T-helper 2 cell treated with Interferon-gamma antibody and Interleukin-4, amounts not matched to agents 100 ng/mL and 5 ng/mL, for 36 hours (primary cell): ENCODE measurements around the gene CADM3. TPM values are rescaled to one million over a fixed set of nuclear protein-coding genes. Genes with fewer than 3 reads are reported as not detected.

Source experiments
- intact Hi-C: fragments of 100-400 bp; cut with micrococcal nuclease; formaldehyde crosslinking; loops from one replicate; pipeline ENCODE4 v1.15.1; 2023
- total RNA-seq: library from RNA; stranded (reverse); gene quantifications from 2 replicates; pipeline ENCODE4 v1.2.3, GENCODE V29; 2022

CADM3 gene
- total RNA-seq, 1 donor from 2014 or later: not detected

DNA sequence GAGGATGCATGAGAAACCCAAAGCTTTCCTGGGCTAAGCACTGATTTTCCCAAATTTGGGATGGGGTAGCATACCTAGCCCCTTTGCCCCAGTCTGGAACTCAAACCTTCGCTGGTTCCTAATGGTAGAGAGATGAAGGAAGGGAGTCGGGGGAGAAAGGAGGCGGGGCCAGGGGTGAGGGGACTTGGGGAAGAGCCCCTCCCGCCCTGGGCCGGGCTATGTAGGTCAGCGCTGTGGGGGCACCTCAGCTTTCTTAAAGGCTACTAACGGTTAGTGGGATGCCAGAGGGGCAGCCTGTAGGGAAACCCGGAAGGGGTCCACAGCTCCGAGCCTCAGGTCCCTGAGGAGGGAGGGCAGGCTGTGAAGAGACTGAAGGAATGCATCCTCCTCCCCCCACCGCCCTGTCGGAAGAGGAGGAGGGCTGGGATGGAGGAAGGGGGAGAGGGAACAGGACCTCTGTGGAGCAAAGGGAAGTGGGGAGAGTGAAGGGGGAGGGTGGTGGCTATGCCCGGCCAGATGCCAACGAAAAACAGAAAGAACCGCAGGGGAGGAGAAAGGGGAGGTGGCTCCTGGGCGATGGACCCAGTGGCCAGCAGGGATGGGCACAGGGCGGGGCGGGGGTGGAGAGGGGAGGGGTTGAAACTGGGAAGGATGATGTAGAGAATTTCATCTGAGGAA is 1.3 kb downstream of the CADM3 start:
- intact Hi-C loops: no loop called here

- intact Hi-C loops: no loop called here
Observed at GRCh38 chr1:159173320-159173719, 1.9 kb downstream of the CADM3 start.

- intact Hi-C loops: no loop called here
Observed at GRCh38 chr1:159175571-159175970, 4.2 kb downstream of the CADM3 start.

DNA sequence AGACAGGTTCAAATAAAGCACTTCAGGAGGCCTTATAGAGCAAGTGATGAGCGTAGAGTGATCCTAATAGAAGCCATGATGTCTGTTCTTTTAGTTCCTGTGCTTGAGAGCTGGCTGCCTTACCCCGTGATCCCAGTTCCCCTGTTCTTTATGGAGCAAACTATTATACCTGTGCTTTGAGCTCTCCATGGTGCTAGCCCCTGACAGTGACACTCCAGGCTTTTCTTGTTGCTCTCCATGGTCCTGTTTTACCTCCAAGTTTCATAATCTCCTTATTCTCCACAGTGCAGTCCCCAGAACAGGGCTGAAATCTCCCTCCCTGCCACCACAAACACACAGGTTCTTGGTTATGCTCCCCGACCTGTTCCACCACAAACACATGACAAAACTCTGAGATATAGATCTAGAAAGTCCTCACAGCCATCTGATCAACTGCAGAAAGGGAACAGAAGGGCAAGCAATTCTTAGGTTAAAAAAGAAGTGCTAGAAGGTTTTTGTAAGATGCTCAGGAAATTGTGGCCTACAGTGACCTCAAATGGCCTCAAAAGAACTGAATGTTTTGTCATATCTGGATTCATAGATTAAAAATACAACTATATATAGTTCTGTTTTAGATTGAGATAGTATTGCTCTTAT is 6.0 kb downstream of the CADM3 start:
- intact Hi-C loops: no loop called here

DNA sequence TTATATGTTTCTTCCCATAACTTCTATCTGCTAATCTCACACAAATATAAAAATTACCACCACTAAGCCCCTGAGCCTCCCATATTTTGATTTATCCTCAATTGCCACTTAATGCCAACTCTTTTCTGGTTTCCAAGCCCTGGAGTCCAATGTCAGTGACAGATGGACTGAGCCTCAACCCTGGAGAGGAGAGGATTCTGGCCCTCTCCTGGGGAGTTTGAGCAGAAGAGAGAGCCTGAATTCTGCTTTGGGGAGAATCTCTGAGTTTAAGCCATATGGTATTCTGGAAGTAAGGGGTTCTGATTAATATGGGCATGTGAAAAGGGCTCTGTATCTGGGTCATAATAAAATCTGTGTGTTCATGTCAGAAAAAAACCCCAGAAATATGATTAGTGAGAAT is 8.5 kb downstream of the CADM3 start:
- intact Hi-C loops: no loop called here

GRCh38 chr1:159180516-159180915 is 9.1 kb downstream of the CADM3 start:
- intact Hi-C loops: no loop called here

- intact Hi-C loops: no loop called here
Observed at GRCh38 chr1:159181328-159182024, 10.1 kb downstream of the CADM3 start.

GRCh38 chr1:159184201-159184600 is 12.8 kb downstream of the CADM3 start:
- intact Hi-C loops: no loop called here

DNA sequence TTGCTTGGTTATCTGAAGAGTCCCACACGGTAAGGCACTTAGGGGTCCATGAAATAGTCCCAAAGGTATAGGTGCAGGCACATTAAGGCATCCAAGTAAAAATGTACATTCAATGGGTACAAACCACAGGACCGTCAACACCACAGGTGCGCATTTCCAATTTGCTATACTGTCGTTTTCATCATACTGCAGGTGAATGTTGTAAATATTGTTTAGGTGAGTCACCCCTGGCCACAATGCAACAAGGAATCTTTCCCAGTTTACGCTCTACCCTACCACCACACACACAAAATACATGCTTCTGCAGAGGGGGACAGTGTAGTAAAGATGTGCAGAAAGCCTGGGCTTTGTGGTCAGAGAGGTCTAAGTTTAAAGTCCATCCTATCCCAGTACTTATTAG is 13.7 kb downstream of the CADM3 start:
- intact Hi-C loops: no loop called here

DNA sequence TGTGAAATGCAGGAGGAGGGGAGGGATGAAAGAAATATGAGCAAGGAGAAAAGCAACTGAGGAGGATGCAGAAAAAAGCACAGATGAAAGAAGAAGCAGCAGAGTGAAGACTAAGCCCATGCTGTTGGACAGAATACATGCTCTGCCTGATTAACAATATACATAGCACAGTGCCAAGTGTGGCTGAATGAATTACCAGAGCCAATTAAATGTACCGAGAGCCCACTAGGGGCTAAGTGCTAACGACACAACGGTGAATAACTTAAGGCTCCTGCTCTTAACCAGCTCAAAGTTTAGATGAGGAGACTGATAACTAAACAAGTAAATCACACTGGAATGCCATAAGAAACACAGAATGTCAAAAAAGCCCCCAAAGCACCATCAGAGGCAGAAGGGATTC is 15.6 kb downstream of the CADM3 start:
- intact Hi-C loops: no loop called here

- intact Hi-C loops: no loop called here
Observed at GRCh38 chr1:159187647-159188374, 16.4 kb downstream of the CADM3 start.

DNA sequence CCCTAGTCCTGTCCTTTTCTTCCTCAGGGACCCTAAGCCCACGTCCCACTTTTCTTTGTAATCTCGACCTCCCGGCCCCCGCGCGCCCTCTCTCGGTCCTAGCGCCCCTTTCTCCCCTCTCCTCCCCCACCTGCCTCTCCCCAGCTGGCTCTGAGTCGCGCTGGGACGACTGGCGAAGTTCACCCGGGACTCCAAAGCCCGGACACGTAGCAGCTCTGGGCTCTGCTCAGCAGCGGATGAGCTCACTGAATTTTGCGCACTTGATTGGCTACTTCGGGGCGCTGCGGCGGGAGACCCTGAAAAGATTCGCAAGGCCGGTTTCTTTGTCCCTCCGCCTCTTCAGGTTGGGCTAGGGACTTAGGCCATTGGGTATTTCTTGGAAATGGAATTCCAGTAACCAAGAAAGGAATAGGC is 17.0 kb downstream of the CADM3 start:
- intact Hi-C loops: no loop called here

- intact Hi-C loops: no loop called here
Observed at GRCh38 chr1:159190441-159190840, 19.0 kb downstream of the CADM3 start.

DNA sequence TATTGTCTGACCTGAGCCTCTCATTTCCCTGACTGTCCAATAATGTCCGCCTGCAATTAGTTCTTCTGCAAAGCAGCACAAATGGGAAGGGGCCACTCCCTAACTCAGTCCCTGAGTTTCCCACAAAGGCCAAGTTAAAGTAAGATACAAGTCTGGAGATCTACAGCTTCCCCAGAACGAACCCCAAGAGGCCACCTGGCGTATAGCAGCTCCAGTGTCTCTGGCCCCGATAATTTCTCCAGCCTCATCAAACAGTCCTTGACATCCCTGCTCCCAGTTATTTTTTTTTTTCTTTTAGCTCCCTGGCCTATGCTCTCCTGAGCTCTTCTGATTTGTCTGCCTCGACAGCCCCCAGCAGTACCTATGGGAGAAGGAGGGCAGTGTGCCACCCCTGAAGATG is 25.1 kb downstream of the CADM3 start:
- intact Hi-C loops: loop anchor here (5.0 kb wide), 1 partner anchor 64 kb away; no protein-coding TSS in a partner anchor

- intact Hi-C loops: loop anchor here (1.0 to 5.0 kb wide), 2 partner anchors 37 to 66 kb away; no protein-coding TSS in a partner anchor
Observed at GRCh38 chr1:159197561-159198557, 26.4 kb downstream of the CADM3 start.

DNA sequence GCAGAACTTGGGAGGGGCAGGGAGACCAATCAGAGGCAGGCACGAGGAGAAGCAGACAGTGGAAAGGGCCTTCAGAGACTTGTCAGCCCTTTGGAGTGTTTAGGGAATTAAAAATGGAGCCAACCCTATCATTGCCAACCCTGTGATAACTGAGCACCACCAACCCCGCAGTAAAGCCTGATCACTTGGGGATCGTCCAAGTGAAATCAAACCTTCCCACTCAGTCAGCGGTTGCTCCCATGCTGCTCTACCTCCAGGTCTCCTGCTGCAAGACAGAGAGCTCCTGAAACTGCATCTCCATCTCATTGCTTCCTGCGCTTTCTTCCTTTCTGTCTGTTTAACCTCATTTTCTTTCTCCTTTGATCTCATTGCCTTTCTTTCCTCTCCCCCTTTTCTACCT is 28.5 kb downstream of the CADM3 start:
- intact Hi-C loops: loop anchor here (5.0 kb wide), 1 partner anchor 68 kb away; no protein-coding TSS in a partner anchor

- intact Hi-C loops: no loop called here
Observed at GRCh38 chr1:159200769-159201168, 29.4 kb downstream of the CADM3 start.

GRCh38 chr1:159201642-159202041 is 30.2 kb downstream of the CADM3 start:
- intact Hi-C loops: no loop called here

DNA sequence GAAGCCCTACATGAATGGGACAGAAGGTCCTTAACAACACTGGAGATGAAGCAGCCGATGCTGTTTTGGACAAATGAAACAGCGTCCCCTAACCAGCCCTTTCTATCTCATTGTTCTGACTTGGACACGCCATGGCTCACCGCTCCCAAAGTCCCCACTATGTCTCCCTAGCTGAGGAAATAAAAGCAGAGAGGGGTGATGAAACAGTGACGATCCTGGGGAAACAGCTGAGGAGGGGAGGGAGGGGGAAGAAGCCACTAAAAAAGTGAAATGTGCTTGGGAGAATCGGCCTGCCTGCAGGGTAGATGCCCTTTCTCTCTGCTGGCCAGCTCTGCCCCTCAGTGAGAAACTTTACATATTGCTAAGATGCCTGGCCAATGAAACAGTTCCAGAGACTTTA is 32.2 kb downstream of the CADM3 start:
- intact Hi-C loops: no loop called here
